ENCODE results near the gene ISX.
A peak's percentile ranks its signal among the peaks of the same experiment; 100 is the strongest.
"Not testable (repeated sequence)": the region's sequence is repeated elsewhere in the genome, so short reads cannot be mapped to it uniquely, and the experiment has no call there.

The ISX gene

DNA sequence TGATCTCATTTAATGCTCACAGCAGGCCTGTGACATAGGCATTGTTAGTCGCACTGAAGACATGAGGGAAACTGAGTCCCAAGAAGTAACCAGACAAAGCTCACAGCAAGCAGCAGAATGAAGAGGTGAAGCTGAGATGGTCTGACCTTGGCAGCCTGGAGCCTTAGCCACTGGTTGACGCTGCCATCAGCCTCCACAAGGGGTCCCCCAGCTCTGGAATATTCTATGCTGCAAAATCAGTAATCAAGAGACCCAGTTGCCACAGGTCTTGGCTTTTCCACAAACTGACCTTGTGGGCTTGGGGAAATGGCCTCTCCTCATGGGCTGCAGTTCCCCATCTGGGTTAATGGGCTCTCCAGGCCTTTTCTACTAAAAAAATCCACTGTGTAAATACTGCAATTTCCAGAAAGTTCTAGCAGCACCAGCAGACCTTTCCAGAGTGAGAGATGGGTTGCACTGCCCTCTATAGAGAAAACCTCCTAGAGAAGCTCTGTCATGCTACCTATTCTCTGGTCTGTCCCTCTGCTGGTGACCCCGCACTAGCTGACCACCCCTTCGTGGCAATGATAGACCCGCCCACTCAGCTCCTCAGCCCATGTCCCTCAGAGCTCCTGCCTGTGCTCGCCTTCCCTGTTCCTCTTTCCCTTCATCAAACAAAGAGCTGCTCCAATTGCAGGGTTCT is 22.6 kb upstream of the ISX start:
- TF ChIP-seq, protein P1, sequence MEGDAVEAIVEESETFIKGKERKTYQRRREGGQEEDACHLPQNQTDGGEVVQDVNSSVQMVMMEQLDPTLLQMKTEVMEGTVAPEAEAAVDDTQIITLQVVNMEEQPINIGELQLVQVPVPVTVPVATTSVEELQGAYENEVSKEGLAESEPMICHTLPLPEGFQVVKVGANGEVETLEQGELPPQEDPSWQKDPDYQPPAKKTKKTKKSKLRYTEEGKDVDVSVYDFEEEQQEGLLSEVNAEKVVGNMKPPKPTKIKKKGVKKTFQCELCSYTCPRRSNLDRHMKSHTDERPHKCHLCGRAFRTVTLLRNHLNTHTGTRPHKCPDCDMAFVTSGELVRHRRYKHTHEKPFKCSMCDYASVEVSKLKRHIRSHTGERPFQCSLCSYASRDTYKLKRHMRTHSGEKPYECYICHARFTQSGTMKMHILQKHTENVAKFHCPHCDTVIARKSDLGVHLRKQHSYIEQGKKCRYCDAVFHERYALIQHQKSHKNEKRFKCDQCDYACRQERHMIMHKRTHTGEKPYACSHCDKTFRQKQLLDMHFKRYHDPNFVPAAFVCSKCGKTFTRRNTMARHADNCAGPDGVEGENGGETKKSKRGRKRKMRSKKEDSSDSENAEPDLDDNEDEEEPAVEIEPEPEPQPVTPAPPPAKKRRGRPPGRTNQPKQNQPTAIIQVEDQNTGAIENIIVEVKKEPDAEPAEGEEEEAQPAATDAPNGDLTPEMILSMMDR (IDR thresholded peaks at IDR 0.05; ENCODE audit: low read depth, low read length, missing control alignments), result peak; percentile 23
- no peak for DNase-seq (ENCODE audit: extremely low read depth, low read depth)

DNA sequence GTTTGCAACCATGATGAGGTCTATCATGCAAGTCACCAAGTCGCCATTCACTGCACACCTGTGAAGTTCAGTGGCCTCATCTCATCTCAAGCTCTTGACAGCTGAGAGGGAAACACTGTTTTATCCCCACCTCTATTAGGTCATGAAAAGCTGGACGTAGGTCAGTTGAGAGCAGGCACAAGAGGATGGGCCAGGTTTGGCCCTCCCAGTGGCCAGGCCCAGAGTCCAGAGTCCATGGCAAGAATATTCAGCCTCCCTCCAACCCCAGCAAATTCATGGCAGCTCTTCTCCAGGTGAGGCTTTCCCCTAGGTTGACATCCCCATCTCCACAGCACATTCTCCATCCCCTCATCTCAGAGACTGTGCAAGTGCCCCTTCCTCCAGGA is 22.0 kb upstream of the ISX start:
- TF ChIP-seq, protein P1 (IDR thresholded peaks at IDR 0.05; ENCODE audit: low read depth, low read length, missing control alignments), result no peak
- DNase-seq (ENCODE audit: extremely low read depth, low read depth), result no peak
- no peak overlapping the region for H3K4me3 ChIP-seq (replicated peaks; ENCODE audit: low read depth, low read length)

More for the DNA sequence above, 22.6 kb upstream of the ISX start:
- H3K4me3 ChIP-seq (replicated peaks; ENCODE audit: low read depth, low read length), result no peak overlapping the region

- no peak for DNase-seq (ENCODE audit: extremely low read depth, low read depth)
- TF ChIP-seq, protein P1 (IDR thresholded peaks at IDR 0.05; ENCODE audit: low read depth, low read length, missing control alignments), result no peak
- no peak overlapping the region for H3K4me3 ChIP-seq (replicated peaks; ENCODE audit: low read depth, low read length)
These were observed 21.2 kb upstream of the ISX start for GRCh38 chr22:35044607-35045390.

- TF ChIP-seq, protein P1 (IDR thresholded peaks at IDR 0.05; ENCODE audit: low read depth, low read length, missing control alignments), result no peak
- H3K4me3 ChIP-seq (replicated peaks; ENCODE audit: low read depth, low read length), result no peak overlapping the region
- DNase-seq (ENCODE audit: extremely low read depth, low read depth), result no peak
These were observed 20.5 kb upstream of the ISX start for GRCh38 chr22:35045451-35045850.

- DNase-seq (ENCODE audit: extremely low read depth, low read depth), result no peak
- TF ChIP-seq, protein P1 (IDR thresholded peaks at IDR 0.05; ENCODE audit: low read depth, low read length, missing control alignments), result no peak
- no peak overlapping the region for H3K4me3 ChIP-seq (replicated peaks; ENCODE audit: low read depth, low read length)
These were observed 19.1 kb upstream of the ISX start for GRCh38 chr22:35046744-35047462.

GRCh38 chr22:35050038-35050437 is 15.9 kb upstream of the ISX start:
- H3K4me3 ChIP-seq (replicated peaks; ENCODE audit: low read depth, low read length); DNase-seq (ENCODE audit: extremely low read depth, low read depth): not testable (repeated sequence)

DNA sequence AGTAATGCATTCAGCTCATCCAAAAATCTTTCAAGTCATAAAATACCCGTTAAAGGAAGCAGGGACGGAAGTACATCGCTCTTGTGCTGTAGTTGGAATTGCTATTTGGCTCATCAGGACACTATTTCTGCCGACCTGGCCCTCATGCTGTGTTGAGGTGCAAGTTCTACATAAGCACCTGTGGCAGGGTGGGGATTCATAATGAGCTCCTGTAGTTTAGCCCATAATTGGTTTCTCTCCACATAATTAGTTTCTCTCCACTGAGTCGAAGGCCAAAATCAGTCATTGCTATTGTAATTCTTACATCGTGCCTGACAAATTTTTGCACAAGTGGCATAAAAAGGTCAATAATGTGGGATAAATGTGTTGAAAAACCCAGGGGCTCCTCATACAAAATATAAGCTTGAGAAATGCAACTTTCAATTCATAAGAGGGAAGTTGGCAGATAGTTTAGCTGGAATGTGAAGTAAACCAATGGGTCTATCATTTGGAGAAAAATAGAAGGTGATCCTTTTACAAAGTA is 14.9 kb upstream of the ISX start:
- H3K4me3 ChIP-seq (replicated peaks; ENCODE audit: low read depth, low read length), result no peak overlapping the region
- TF ChIP-seq, protein P1 (IDR thresholded peaks at IDR 0.05; ENCODE audit: low read depth, low read length, missing control alignments), result no peak
- DNase-seq (ENCODE audit: extremely low read depth, low read depth), result no peak

Measured in HFF-Myc (cell line).